Measurements from ENCODE around the gene CHTOP.

DNA sequence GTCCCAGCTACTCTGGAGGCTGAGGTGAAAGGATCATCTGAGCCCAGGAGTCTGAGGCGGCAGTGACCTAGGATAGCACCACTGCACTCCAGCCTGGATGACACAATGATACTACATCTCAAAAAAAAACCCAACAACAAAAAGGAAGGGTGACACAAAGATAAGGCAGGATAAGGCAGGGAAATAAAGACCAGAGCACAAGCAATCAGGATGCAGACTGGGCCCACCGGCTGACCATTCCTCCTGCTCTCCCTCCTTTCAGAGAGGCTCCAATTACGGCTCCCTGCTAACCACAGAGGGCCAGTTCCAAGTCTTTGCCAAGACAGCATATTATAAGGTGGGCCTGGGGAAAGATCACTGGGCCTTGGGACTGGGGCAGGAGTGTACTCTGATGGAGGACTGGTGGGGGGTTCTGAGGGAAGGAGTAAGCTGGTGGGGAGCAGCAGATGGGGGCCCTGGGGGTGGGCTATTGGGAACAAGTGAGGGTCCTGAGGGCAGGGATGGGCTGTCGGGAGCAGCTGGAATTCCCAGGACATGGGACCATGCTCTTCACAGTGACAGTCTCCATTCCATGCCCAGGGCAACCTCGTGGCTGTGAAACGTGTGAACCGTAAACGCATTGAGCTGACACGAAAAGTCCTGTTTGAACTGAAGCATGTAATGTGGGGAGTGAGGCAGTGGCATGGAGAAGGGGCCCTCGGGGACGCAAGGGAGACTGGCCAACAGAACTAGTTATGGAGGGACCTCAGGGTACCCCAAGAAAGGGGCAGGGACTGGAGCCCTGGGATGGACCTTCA is 51.9 kb downstream of the CHTOP start:
- TF ChIP-seq CTCF (IDR thresholded peaks at IDR 0.05) (no peak), POLR2A (IDR thresholded peaks at IDR 0.05) (no peak)
